ENCODE results near the gene HM13. TPM values are rescaled to one million over a fixed set of nuclear protein-coding genes. Genes with fewer than 3 reads are reported as not detected.

The HM13 gene
- total and polyA plus RNA-seq, 2 of the 13 experiments (the other 11 are each of a cell fraction or from before 2014, with no cell fraction given), result 118 to 243 TPM

- 0 out of 2 replicates have a peak, but pooled peaks have one; percentile 32 for TF ChIP-seq PRDM4 (CRISPR knock-in tag; IDR thresholded peaks at IDR 0.05; ENCODE audit: borderline replicate concordance)
- peak; percentile 96 for TF ChIP-seq SIN3A (IDR thresholded peaks at IDR 0.05; ENCODE audit: borderline replicate concordance, low read depth, low read length)
- peak; percentile 100 for TF ChIP-seq AGO1 (IDR thresholded peaks at IDR 0.05; ENCODE audit: low read depth, low read length, poor library complexity, severe bottlenecking)
- peak; percentile 97 for TF ChIP-seq AFF4 (CRISPR knock-in tag; IDR thresholded peaks at IDR 0.05)
- peak; percentile 99 for TF ChIP-seq HBP1 (CRISPR knock-in tag; IDR thresholded peaks at IDR 0.05; ENCODE audit: low read depth)
- peak; percentile 99 for TF ChIP-seq ZNF274 (CRISPR knock-in tag; IDR thresholded peaks at IDR 0.05)
- TF ChIP-seq SMC3 (IDR thresholded peaks at IDR 0.05; ENCODE audit: low read length), result no peak; the same call in 1 of the 2 replicates
- peak; percentile 76 for TF ChIP-seq ZNF567 (CRISPR knock-in tag; IDR thresholded peaks at IDR 0.05; ENCODE audit: borderline replicate concordance)
- peak; percentile 55; the same call in 1 of the 2 replicates for TF ChIP-seq CREB3 (CRISPR knock-in tag; IDR thresholded peaks at IDR 0.05)
- peak; percentile 97 for TF ChIP-seq MEF2D (CRISPR knock-in tag; IDR thresholded peaks at IDR 0.05)
- peak; percentile 79 for TF ChIP-seq HHEX (CRISPR knock-in tag; IDR thresholded peaks at IDR 0.05)
- no peak for TF ChIP-seq GPBP1L1 (CRISPR knock-in tag; IDR thresholded peaks at IDR 0.05)
- TF ChIP-seq CCAR2 (optimal IDR thresholded peaks at IDR 0.05; ENCODE audit: low read depth, low read length), result peak; percentile 92
- TF ChIP-seq ZNF574 (CRISPR knock-in tag; IDR thresholded peaks at IDR 0.05), result peak; percentile 96
- TF ChIP-seq KDM6A (CRISPR knock-in tag; IDR thresholded peaks at IDR 0.05; ENCODE audit: low read depth), result peak; percentile 99
These were observed 94.2 kb downstream of the HM13 start (continued) for GRCh38 chr20:31608251-31608945.

All from HepG2 (cell line).